GM19455 (cell line): ENCODE results near the gene SCLT1.

Source experiments
- ATAC-seq: cut with Tn5 transposase; IDR thresholded peaks from one replicate; pipeline ENCODE4 v1.9.1; 2021; ENCODE audit not compliant: unreplicated experiment

The SCLT1 gene

GRCh38 chr4:128847082-128847724, 246.1 kb downstream of the SCLT1 start:
- no peak for ATAC-seq

- ATAC-seq: no peak
Measured at GRCh38 chr4:128846063-128846462, 247.3 kb downstream of the SCLT1 start.

GRCh38 chr4:128844931-128845330, 248.4 kb downstream of the SCLT1 start:
- ATAC-seq: no peak

GRCh38 chr4:128841402-128841801, 251.9 kb downstream of the SCLT1 start:
- ATAC-seq: no peak

- ATAC-seq: no peak
Measured at GRCh38 chr4:128840711-128841318, 252.5 kb downstream of the SCLT1 start.

GRCh38 chr4:128837679-128838078, 255.7 kb downstream of the SCLT1 start:
- ATAC-seq: no peak

GRCh38 chr4:128837198-128837597, 256.1 kb downstream of the SCLT1 start:
- ATAC-seq: no peak

GRCh38 chr4:128835498-128836222, 257.7 kb downstream of the SCLT1 start:
- ATAC-seq: no peak
